GM23248 (cell line): Measurements from ENCODE around the gene DGKG. TPM values are rescaled to one million over a fixed set of nuclear protein-coding genes. Genes with fewer than 3 reads are reported as not detected.
A peak's percentile ranks its signal among the peaks of the same experiment; 100 is the strongest.

Experiments used
- DNase-seq: peaks from one replicate; pipeline ENCODE4 v3.0.0-alpha.2; 2015
- H2AFZ ChIP-seq: fragments of 200-600 bp; sonication (generic); 2 replicates; pipeline ENCODE4 v1.6.1; 2016; ENCODE audit warnings: antibody characterized with exemption
- H3F3A ChIP-seq: fragments of 200-600 bp; sonication (generic); 2 replicates; pipeline ENCODE4 v1.6.1; 2016; ENCODE audit warnings: mild to moderate bottlenecking, antibody characterized with exemption, mixed run types; ENCODE audit not compliant: insufficient read depth
- H3K27ac ChIP-seq: fragments of 200-600 bp; sonication (generic); 2 replicates; pipeline ENCODE4 v1.5.1; 2016; ENCODE audit warnings: mild to moderate bottlenecking
- H3K27me3 ChIP-seq: fragments of 200-600 bp; sonication (generic); replicated peaks from 2 replicates; pipeline ENCODE4 v1.6.1; 2016; ENCODE audit warnings: mild to moderate bottlenecking; ENCODE audit not compliant: insufficient read depth
- H3K36me3 ChIP-seq: fragments of 200-600 bp; sonication (generic); 2 replicates; pipeline ENCODE4 v1.6.1; 2016; ENCODE audit warnings: low read depth, mild to moderate bottlenecking
- H3K4me1 ChIP-seq: fragments of 200-600 bp; sonication (generic); 2 replicates; pipeline ENCODE4 v1.6.1; 2016; ENCODE audit warnings: mild to moderate bottlenecking; ENCODE audit not compliant: insufficient read depth
- H3K4me2 ChIP-seq: fragments of 200-600 bp; sonication (generic); one replicate; pipeline ENCODE4 v1.6.1; 2016; ENCODE audit warnings: mild to moderate bottlenecking; ENCODE audit not compliant: unreplicated experiment
- H3K4me3 ChIP-seq: fragments of 200-600 bp; sonication (generic); 2 replicates; pipeline ENCODE4 v1.5.1; 2016; ENCODE audit warnings: mild to moderate bottlenecking
- H3K79me2 ChIP-seq: fragments of 200-600 bp; sonication (generic); 2 replicates; pipeline ENCODE4 v1.6.1; 2016; ENCODE audit warnings: mild to moderate bottlenecking; ENCODE audit not compliant: insufficient read depth
- H3K9ac ChIP-seq: fragments of 200-600 bp; sonication (generic); 2 replicates; pipeline ENCODE4 v1.6.1; 2016; ENCODE audit warnings: mild to moderate bottlenecking
- H3K9me2 ChIP-seq: fragments of 200-600 bp; sonication (generic); 2 replicates; pipeline ENCODE4 v1.6.1; 2016; ENCODE audit warnings: mixed run types, mild to moderate bottlenecking, moderate library complexity; ENCODE audit not compliant: insufficient read depth
- H3K9me3 ChIP-seq: fragments of 200-600 bp; sonication (generic); one replicate; pipeline ENCODE4 v1.6.1; 2017; ENCODE audit warnings: low read depth
- H4K20me1 ChIP-seq: fragments of 200-600 bp; sonication (generic); 2 replicates; pipeline ENCODE4 v1.6.0; 2016; ENCODE audit not compliant: insufficient read depth
- EZH2 ChIP-seq: fragments of 200-600 bp; sonication (generic); IDR thresholded peaks from 2 replicates; pipeline ENCODE4 v1.6.1; 2018; ENCODE audit warnings: antibody characterized with exemption, mild to moderate bottlenecking; ENCODE audit not compliant: insufficient read depth, poor library complexity, severe bottlenecking
- EZH2phosphoT487 ChIP-seq: fragments of 200-600 bp; sonication (generic); IDR thresholded peaks from 2 replicates; pipeline ENCODE4 v1.6.1; 2018; ENCODE audit warnings: antibody characterized with exemption, moderate library complexity, mild to moderate bottlenecking, low read depth; ENCODE audit not compliant: insufficient read depth
- whole genome bisulfite sequencing, 2 experiments: methylation state at CpG; one replicate each; pipeline ENCODE4 v1.1.6; 2015 to 2017; ENCODE audit warnings: low lambda C conversion rate in 2 of 2, low coverage in 1 of 2; ENCODE audit errors: missing lambda C conversion rate in 2 of 2; 5-methylcytosine and 5-hydroxymethylcytosine counted together
- in situ Hi-C: fragments of 300-500 bp; cut with MboI; formaldehyde crosslinking; loops from 2 replicates; pipeline ENCODE4 v1.15.0; 2020
- polyA plus RNA-seq: library from polyadenylated mRNA; unstranded; fragments of >200 nt; fragmentation: Nextera tagmentation; extraction: Ambion mirVana; gene quantifications from 2 replicates; pipeline ENCODE4 v1.2.1, GENCODE V29; 2016
- total RNA-seq: library from RNA; depleted of rRNA; stranded (reverse); fragments of >200 nt; shearing (Covaris generic); gene quantifications from 2 replicates; pipeline ENCODE4 v1.2.3, GENCODE V29; 2014

The DGKG gene
- total and polyA plus RNA-seq, 2 experiments from 2014 or later: not detected

- no peaks in the 10 kb centered on the region for H3K36me3 ChIP-seq
- H3K9me3 ChIP-seq: no peaks in the 10 kb centered on the region
- TF ChIP-seq EZH2phosphoT487: no peak
- TF ChIP-seq EZH2: no peak
- H4K20me1 ChIP-seq: no peaks in the 10 kb centered on the region
- WGBS, 2 experiments: 34 to 36% methylated on average over 5 of the region's 5 CpGs
- no peak overlapping the region for H2AFZ ChIP-seq
- no peaks in the 10 kb centered on the region for H3K9me2 ChIP-seq
- no peak overlapping the region for H3K4me2 ChIP-seq
- H3K4me3 ChIP-seq: no peak overlapping the region
- in situ Hi-C loops: no loop called here
- H3K27ac ChIP-seq: no peak overlapping the region
- H3K9ac ChIP-seq: no peak overlapping the region
- no peaks in the 10 kb centered on the region for H3F3A ChIP-seq
- H3K4me1 ChIP-seq: no peaks in the 10 kb centered on the region
- DNase-seq: no peak
- no peaks in the 10 kb centered on the region for H3K79me2 ChIP-seq
- peaks cover 55% of the 10 kb centered on the region for H3K27me3 ChIP-seq
Observed at GRCh38 chr3:186247821-186248814, 113.9 kb downstream of the DGKG start.

DNA sequence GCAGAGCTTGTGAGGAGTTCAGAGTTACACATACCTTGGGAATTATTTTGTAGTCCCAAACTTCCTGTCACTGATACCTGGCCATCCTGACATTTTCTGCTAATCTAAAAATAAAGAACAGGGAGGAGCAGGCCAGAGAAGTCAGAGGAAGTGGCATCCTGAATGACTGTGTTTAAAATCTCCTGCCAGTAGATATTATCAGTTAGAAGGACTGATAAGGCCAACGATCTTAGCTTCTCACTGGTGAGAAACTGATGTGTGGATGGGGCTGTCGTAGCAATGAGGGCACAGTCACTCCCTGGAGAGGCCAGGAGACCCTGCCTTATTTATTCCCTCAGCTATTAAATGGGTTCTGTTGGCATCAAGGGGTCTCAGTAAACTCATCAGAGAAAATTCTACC is 115.1 kb downstream of the DGKG start:
- H4K20me1 ChIP-seq: no peaks in the 10 kb centered on the region
- TF ChIP-seq EZH2 (no peak), EZH2phosphoT487 (no peak)
- H3K27ac ChIP-seq: no peak overlapping the region
- H3K4me1 ChIP-seq: no peaks in the 10 kb centered on the region
- H3K9ac ChIP-seq: no peak overlapping the region
- H3K79me2 ChIP-seq: no peaks in the 10 kb centered on the region
- in situ Hi-C loops: no loop called here
- no peak overlapping the region for H2AFZ ChIP-seq
- peaks cover 49% of the 10 kb centered on the region for H3K27me3 ChIP-seq
- no peaks in the 10 kb centered on the region for H3K9me3 ChIP-seq
- no peaks in the 10 kb centered on the region for H3K36me3 ChIP-seq
- 44 to 59% methylated on average over 2 of the region's 2 CpGs for WGBS, 2 experiments
- DNase-seq: no peak
- no peaks in the 10 kb centered on the region for H3K9me2 ChIP-seq
- H3K4me3 ChIP-seq: no peak overlapping the region
- no peak overlapping the region for H3K4me2 ChIP-seq
- no peaks in the 10 kb centered on the region for H3F3A ChIP-seq

DNA sequence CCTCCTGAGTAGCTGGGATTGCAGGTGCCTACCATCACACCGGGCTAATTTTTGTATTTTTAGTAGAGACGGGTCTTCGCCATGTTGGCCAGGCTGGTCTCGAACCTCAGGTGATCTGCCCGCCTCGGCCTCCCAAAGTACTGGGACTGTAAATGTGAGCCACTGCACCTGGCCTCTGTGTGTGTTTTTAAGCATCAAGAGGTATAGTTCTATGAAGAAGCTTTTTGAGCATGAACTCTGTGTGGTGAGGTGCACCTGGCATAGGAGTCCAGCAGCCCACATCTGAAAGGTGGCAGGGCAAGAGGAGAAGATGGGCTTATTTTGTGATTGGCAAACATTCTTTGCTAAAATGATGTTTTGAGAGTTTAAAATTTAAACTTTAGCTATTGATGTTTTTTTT is 118.0 kb downstream of the DGKG start:
- DNase-seq: no peak
- in situ Hi-C loops: no loop called here
- H3K27ac ChIP-seq: no peak overlapping the region
- H3K27me3 ChIP-seq: peaks cover 45% of the 10 kb centered on the region
- TF ChIP-seq EZH2: no peak
- no peak for TF ChIP-seq EZH2phosphoT487
- H3F3A ChIP-seq: no peaks in the 10 kb centered on the region
- no peak overlapping the region for H3K9ac ChIP-seq
- WGBS, 2 experiments: 71 to 73% methylated on average over 6 of the region's 6 CpGs
- no peaks in the 10 kb centered on the region for H3K79me2 ChIP-seq
- no peaks in the 10 kb centered on the region for H3K9me2 ChIP-seq
- H3K4me2 ChIP-seq: no peak overlapping the region
- no peaks in the 10 kb centered on the region for H3K4me1 ChIP-seq
- H3K9me3 ChIP-seq: no peaks in the 10 kb centered on the region
- no peaks in the 10 kb centered on the region for H4K20me1 ChIP-seq
- H3K4me3 ChIP-seq: no peak overlapping the region
- no peak overlapping the region for H2AFZ ChIP-seq
- H3K36me3 ChIP-seq: no peaks in the 10 kb centered on the region

DNA sequence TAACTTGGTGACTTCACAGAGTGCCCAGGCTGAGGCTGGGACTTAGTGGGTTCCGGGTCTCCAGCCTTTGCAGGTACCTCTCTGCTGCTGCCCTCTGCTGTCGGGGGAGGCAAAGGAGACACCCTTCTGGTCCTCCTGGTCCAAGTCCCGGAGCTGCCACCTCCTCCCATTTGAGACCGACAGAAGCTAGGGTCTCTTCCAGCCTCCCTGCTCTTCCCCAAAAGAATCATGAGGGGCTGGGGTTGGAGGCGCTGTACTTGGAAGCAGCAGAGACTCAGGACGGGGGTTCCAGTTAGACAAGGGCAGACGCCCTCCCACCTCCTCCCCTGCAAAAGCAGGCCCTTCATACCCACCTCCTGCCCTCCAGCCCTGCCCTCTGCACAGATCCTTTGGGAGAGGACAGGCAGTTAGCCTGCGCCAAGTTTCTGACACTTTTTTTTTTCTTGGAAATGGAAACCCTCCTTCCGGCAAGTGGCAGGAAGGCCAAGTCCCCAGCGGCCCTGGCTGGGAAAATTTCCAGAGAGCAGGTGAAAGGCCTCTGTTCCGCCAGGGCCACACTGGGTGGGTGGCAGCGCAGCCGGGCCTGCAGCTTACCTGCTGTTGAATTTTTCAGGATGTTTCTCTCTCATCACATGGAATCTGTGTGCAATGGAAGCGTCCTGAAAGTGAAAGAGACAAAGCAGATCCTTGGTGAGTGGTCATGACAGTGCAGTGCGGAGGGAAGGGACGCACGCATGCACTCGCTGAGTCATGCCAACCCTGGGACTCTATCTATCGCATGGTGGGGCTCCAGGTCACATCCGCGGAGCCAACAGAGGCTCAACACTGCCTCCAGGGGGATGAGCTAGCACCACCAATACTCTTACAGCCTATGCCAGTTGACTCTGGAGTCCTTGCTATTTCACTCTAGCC is 119.9 kb downstream of the DGKG start:
- 63 to 65% methylated on average over 21 of the region's 21 CpGs for WGBS, 2 experiments
- no peaks in the 10 kb centered on the region for H3K9me2 ChIP-seq
- in situ Hi-C loops: no loop called here

More for the DNA sequence above, 119.9 kb downstream of the DGKG start:
- H3K36me3 ChIP-seq: no peaks in the 10 kb centered on the region
- H3K79me2 ChIP-seq: no peaks in the 10 kb centered on the region
- H3K4me3 ChIP-seq: no peak overlapping the region
- H3K9me3 ChIP-seq: no peaks in the 10 kb centered on the region
- H3K4me1 ChIP-seq: no peaks in the 10 kb centered on the region
- TF ChIP-seq EZH2phosphoT487 (no peak), EZH2 (no peak)
- H3K27ac ChIP-seq: no peak overlapping the region
- H3K27me3 ChIP-seq: peaks cover 37% of the 10 kb centered on the region
- H4K20me1 ChIP-seq: no peaks in the 10 kb centered on the region
- DNase-seq: peak; percentile 39
- H3K4me2 ChIP-seq: no peak overlapping the region
- H3F3A ChIP-seq: no peaks in the 10 kb centered on the region
- H2AFZ ChIP-seq: no peak overlapping the region
- no peak overlapping the region for H3K9ac ChIP-seq
